ENCODE measurements around the gene KDM3B.
"Not testable (repeated sequence)": the region's sequence is repeated elsewhere in the genome, so short reads cannot be mapped to it uniquely, and the experiment has no call there.

The KDM3B gene

DNA sequence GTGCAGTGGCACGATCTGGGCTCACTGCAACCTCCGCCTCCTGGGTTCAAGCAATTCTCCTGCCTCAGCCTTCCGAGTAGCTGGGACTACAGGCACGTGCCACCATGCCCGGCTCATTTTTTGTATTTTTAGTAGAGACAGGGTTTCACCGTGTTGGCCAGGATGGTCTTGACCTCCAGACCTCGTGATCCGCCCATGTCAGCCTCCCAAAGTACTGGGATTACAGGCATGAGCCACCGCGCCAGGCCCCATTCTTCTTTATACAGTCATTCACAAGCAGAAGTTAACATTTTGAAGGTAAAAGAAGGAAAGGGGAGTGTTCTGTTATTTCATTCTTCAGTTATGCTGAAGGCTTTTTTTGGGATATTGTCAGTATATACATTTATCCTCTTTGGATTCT, 37.4 kb downstream of the KDM3B start:
- not testable (repeated sequence) for DNase-seq (ENCODE audit: low spot score)

GRCh38 chr5:138391859-138392386, 39.4 kb downstream of the KDM3B start:
- no peak for DNase-seq (ENCODE audit: low spot score)

- no peak for DNase-seq (ENCODE audit: low spot score)
These were observed 50.2 kb downstream of the KDM3B start for GRCh38 chr5:138402640-138403039.

- no peak for DNase-seq (ENCODE audit: low spot score)
These were observed 55.5 kb downstream of the KDM3B start for GRCh38 chr5:138408023-138408422.

DNA sequence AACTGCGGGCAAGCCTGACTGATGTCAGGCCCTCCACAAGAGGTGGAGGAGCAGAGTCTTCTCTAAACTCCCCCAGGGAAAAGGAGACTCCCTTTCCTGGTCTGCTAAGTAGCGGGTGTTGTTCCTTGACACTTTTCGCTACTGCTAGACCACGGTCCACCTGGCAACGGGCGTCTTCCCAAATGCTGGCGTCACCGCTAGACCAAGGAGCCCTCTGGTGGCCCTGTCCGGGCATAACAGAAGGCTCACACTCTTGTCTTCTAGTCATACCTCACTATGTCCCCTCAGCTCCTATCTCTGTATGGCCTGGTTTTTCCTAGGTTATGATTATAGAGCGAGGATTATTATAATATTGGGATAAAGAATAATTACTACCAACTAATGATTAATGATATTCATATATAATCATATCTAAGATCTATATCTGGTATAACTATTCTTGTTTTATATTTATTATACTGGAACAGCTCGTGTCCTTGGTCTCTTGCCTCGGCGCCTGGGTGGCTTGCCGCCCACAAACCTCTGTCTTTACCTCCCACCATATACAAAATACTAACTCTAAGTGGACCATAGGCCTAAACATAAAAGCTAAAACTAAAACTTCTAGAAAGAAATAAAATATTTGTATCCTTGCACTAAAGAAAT, 58.6 kb downstream of the KDM3B start:
- not testable (repeated sequence) for DNase-seq (ENCODE audit: low spot score)

- no peak for DNase-seq (ENCODE audit: low spot score)
These were observed 66.0 kb downstream of the KDM3B start for GRCh38 chr5:138418444-138418843.

DNA sequence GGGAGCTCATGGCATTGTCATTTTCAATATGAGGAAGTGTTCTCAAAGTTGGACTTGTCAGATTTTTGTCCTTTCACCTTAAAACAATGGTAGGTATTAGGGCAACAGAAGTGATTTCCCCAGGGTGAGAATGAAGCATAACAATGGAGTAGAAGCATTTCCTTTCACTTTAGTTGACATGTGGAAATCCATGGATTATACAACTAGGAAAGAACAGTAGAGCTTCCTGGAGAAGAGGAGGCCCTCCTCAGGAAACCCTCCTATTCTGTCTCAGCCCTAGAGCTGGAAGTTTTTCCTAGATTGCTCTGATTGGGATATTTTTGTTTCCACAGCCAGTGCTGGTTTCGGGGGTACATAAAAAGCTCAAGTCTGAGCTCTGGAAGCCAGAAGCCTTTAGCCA, 72.6 kb downstream of the KDM3B start:
- no peak for DNase-seq (ENCODE audit: low spot score)

- DNase-seq (ENCODE audit: low spot score), result no peak
These were observed 83.5 kb downstream of the KDM3B start for GRCh38 chr5:138435943-138436342.

- DNase-seq (ENCODE audit: low spot score), result peak; percentile 19
These were observed 85.7 kb downstream of the KDM3B start for GRCh38 chr5:138438003-138438723.

- peak; percentile 60 for DNase-seq (ENCODE audit: low spot score)
These were observed 86.4 kb downstream of the KDM3B start, which contains the start of gene REEP2 for GRCh38 chr5:138438724-138439476. TSS of gene REEP2 (plus strand) at chr5:138439057. CDS start at chr5:138439209, 152 bp downstream.

DNA sequence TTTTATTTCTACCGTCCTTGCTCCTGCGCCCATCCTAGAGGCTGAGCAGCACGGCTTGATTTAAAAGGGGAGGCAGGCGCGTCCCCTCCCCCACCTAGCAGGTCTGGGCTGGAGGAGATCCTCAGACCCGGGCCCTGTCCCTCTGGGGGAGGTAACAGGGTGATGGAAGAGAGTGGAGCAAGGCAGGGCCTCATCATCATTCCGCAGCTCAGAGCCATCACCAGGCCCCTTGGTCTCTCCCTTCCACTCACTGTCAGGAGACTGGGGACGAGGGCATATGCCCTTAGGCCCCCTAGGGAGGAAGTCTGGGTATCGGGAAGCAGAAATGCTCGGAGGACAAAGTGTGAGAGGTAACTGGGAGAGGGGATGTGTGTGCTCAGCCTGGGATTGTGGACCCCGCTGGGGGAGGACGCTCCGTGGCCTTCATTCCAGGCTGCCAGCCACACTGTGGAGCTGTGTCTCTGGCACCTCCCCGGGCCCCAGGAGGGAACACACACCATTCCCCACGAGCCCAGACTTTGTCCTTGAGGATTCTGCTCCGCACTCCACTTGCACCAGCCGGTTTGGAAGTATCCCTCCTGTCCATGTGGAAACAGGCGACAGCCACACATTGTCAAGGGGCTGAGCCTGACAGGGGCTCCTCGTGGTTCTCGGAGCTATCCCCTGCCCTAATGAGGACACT, 87.1 kb downstream of the KDM3B start:
- DNase-seq (ENCODE audit: low spot score), result no peak

DNA sequence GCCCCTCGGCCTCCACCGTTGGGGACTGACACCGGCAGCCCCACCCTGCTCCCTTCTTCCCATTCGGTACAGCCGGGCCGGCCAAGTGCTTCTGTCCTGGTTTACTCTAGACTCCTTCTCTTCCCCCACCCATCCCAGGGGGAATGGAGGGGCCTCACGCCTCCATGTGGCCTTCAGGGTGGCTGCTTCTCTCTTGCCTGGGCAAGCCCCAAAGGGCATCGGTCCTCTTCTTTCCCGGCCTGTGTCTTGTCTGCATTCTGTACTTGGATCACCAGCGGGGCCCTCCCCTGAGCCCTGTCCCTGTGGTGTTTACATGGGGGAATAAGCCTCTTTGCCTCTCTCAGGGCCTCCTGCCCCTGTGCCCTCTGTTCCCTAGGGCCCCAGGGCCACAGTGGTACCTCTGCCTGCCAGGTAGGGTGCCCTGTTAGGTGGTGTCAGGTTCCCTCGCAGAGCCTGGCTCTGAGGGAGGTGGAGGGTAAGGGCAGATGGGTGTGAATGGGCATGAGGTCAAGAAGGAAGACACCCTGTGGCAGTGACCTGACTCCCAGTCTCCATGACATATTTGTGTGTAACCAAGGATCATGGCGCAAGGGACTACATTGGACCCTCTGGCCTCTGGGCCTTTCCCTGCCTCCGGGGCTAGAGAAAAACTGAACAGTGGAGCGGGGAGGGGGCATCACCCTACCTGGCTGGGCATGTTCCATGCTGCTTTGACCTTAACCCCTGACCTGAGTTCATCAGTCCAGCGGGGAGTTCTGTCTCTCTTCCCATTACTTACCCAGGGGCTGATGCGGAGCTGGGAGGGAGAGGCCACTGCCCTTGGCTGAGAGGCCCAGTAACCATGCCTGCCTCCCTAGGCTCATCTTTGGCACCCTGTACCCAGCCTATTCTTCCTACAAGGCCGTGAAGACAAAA, 87.9 kb downstream of the KDM3B start:
- no peak for DNase-seq (ENCODE audit: low spot score)

GRCh38 chr5:138441221-138441620, 88.7 kb downstream of the KDM3B start:
- no peak for DNase-seq (ENCODE audit: low spot score)

GRCh38 chr5:138444078-138444773, 91.7 kb downstream of the KDM3B start:
- DNase-seq (ENCODE audit: low spot score), result no peak

GRCh38 chr5:138444774-138445546, 92.5 kb downstream of the KDM3B start:
- no peak for DNase-seq (ENCODE audit: low spot score)

DNA sequence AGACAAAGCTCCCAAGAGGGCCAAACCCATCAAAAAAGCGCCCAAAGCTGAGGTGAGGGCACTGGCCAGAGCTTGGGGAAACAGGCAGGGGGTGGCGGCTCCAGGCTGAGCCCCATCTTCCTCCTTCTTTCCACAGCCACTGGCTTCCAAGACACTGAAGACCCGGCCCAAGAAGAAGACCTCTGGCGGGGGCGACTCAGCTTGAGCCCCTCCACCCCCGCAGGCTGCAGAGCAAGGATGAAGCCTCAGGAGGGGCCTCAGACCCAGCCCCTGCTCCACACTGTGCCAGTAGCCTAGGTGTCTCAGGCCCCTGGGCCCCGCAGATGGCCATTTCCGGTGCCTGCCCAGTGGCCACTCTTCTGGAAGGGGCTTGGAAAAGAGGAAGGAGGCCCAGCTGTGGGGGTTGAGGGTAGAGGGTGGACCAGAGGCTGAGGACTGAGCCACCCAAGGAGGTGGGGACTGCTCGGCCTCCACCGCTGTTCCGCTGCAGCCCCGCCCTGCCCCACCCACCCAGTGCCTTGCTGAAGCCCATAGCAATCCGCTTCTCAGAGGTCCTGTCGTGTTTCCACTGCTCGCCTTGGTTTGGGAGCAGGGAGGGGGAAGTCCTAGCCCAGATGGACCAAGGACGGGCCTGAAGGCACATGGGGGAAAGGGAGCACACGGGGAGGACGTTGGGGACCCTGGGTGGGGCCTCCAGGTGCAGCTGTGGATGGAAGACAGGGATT, 93.2 kb downstream of the KDM3B start:
- DNase-seq (ENCODE audit: low spot score), result no peak

DNA sequence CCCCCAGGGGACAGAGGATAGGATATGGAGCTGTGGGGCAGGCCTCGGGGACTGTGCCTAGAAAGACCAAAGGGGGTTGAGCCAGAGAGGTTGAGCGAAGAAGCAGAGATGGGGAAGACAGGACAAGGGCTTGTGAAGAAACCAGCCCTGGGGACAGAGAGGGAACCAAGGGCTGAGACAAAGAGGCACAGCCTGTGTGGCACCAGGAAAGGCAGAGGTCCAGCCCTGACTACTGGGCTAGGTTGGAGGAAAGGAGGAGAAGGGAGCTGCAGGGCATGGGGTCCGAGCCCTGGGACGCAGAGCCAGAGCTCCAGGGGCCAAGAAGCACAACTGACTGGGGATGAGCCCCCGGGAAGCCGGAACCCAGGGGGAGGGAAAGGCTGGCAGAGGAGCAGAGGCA, 95.6 kb downstream of the KDM3B start:
- DNase-seq (ENCODE audit: low spot score), result no peak

DNA sequence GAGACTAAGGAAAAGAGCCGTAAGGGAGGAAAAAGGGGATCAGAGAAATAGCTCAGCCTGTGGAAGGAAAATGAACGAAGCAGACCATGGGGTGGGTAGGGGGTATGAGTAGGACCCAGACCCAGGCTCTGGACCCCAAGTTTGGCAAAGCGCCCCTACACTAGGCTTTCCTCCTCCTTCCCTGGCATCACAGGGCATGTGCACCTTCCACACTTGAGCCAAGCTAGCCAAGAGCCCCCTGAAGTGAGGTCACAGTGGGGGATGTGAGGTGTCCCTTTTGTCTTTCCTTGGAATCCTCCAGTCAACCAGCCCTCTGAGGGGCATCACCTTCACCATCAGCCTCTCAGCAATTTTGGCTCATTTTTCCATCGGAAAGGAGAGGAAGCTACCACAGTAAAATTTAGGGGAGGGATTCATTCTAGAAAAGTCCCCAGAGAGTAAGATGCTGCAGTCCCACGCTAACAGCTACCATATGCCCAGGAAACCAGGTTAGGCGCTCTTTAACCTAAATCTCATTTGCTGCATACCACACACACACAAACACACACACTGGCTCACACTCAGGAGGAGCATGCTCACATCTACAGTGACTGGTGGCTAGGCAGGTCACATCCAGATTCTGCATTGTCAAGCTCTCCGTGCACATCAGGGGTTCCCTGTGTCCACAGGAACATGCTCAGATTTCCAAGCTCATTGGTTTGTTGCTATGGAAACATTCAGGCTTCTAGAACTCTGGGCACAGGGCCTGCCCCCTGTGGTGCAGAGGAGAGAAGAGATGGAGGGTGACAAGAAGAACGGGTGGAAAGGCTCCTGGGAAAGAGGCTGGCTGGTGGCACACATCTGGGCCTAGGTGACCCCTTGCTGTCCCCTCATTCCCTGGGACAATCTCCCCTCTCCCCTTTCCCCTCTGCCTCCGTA, 96.3 kb downstream of the KDM3B start:
- no peak for DNase-seq (ENCODE audit: low spot score)
